GM19239 (cell line): Measurements from ENCODE around the gene SEMA3E.
"Not testable (repeated sequence)": the region's sequence is repeated elsewhere in the genome, so short reads cannot be mapped to it uniquely, and the experiment has no call there.

Experiments used
- DNase-seq: peaks from one replicate; pipeline ENCODE4 v3.0.0; 2011; ENCODE audit warnings: low spot score; ENCODE audit not compliant: insufficient read length
- FAIRE-seq: peaks from 2 replicates; lab custom pipeline; 2011; peaks lifted over from hg19 to GRCh38; lab: Jason Lieb, UNC

SEMA3E gene

GRCh38 chr7:83459930-83460653, 188.8 kb downstream of the SEMA3E start:
- not testable (repeated sequence) for DNase-seq, FAIRE-seq

GRCh38 chr7:83459101-83459929, 189.6 kb downstream of the SEMA3E start:
- DNase-seq, FAIRE-seq: not testable (repeated sequence)

GRCh38 chr7:83457022-83457892, 191.7 kb downstream of the SEMA3E start:
- FAIRE-seq (no peak), DNase-seq (no peak)

- no peak for DNase-seq
- no peak for FAIRE-seq
Measured at GRCh38 chr7:83456413-83456812, 192.5 kb downstream of the SEMA3E start.

- no peak for DNase-seq
Measured at GRCh38 chr7:83455612-83456011, 193.3 kb downstream of the SEMA3E start.

GRCh38 chr7:83452256-83452655, 196.7 kb downstream of the SEMA3E start:
- FAIRE-seq (no peak), DNase-seq (no peak)

More at GRCh38 chr7:83455612-83456011, 193.3 kb downstream of the SEMA3E start:
- FAIRE-seq, result no peak

GRCh38 chr7:83451501-83452045, 197.4 kb downstream of the SEMA3E start:
- DNase-seq (no peak), FAIRE-seq (no peak)

GRCh38 chr7:83449781-83450180, 199.2 kb downstream of the SEMA3E start:
- DNase-seq (no peak), FAIRE-seq (no peak)

GRCh38 chr7:83447681-83448080, 201.3 kb downstream of the SEMA3E start:
- DNase-seq, result no peak
- no peak for FAIRE-seq

- DNase-seq, result no peak
- FAIRE-seq, result no peak
Measured at GRCh38 chr7:83446102-83446669, 202.8 kb downstream of the SEMA3E start.

GRCh38 chr7:83442911-83443310, 206.0 kb downstream of the SEMA3E start:
- no peak for FAIRE-seq
- DNase-seq, result no peak

- no peak for DNase-seq
- no peak for FAIRE-seq
Measured at GRCh38 chr7:83439026-83439425, 209.9 kb downstream of the SEMA3E start.

GRCh38 chr7:83430289-83430688, 218.7 kb downstream of the SEMA3E start:
- FAIRE-seq, DNase-seq: not testable (repeated sequence)

- no peak for DNase-seq
- FAIRE-seq, result no peak
Measured at GRCh38 chr7:83429493-83429892, 219.4 kb downstream of the SEMA3E start.

- DNase-seq (no peak), FAIRE-seq (no peak)
Measured at GRCh38 chr7:83427884-83428283, 221.1 kb downstream of the SEMA3E start.

GRCh38 chr7:83426325-83426724, 222.6 kb downstream of the SEMA3E start:
- FAIRE-seq (no peak), DNase-seq (no peak)

- FAIRE-seq, result no peak
- no peak for DNase-seq
Measured at GRCh38 chr7:83419013-83419412, 229.9 kb downstream of the SEMA3E start.

- FAIRE-seq, result no peak
- no peak for DNase-seq
Measured at GRCh38 chr7:83415840-83416239, 233.1 kb downstream of the SEMA3E start.

- DNase-seq, result no peak
- FAIRE-seq, result no peak
Measured at GRCh38 chr7:83414947-83415346, 234.0 kb downstream of the SEMA3E start.

GRCh38 chr7:83413831-83414230, 235.1 kb downstream of the SEMA3E start:
- FAIRE-seq (no peak), DNase-seq (no peak)
